ENCODE data around the gene TMEM95. TPM values are rescaled to one million over a fixed set of nuclear protein-coding genes. Genes with fewer than 3 reads are reported as not detected.
"Not testable (repeated sequence)": the region's sequence is repeated elsewhere in the genome, so short reads cannot be mapped to it uniquely, and the experiment has no call there.

Gene TMEM95
- total and polyA plus RNA-seq, 2 experiments from 2014 or later, result not detected

DNA sequence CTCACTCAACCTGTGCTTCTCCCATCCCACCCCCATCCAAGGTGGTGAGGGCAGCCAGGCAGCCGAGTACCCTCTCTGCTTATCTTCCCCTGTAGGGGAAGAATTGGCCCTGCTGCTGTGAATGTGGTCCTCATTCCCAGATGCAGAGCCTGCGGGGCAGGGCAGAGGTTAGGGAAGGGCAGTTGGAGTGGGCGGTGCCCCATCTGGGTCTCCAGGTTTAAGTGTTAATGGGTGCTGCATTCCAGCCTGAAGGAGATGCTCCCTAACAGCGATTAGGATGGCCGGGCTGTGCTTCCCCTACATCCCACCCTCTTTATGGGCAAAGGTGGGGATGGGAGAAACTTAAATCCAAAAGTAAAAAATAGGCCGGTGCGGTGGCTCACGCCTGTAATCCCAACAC, 12.1 kb downstream of the TMEM95 start:
- H3K4me1 Mint-ChIP-seq, result peaks cover 26% of the 10 kb centered on the region
- TF ChIP-seq ZNF331 (CRISPR knock-in tag; IDR thresholded peaks at IDR 0.05; ENCODE audit: low read depth), result no peak
- TF ChIP-seq, protein P1, sequence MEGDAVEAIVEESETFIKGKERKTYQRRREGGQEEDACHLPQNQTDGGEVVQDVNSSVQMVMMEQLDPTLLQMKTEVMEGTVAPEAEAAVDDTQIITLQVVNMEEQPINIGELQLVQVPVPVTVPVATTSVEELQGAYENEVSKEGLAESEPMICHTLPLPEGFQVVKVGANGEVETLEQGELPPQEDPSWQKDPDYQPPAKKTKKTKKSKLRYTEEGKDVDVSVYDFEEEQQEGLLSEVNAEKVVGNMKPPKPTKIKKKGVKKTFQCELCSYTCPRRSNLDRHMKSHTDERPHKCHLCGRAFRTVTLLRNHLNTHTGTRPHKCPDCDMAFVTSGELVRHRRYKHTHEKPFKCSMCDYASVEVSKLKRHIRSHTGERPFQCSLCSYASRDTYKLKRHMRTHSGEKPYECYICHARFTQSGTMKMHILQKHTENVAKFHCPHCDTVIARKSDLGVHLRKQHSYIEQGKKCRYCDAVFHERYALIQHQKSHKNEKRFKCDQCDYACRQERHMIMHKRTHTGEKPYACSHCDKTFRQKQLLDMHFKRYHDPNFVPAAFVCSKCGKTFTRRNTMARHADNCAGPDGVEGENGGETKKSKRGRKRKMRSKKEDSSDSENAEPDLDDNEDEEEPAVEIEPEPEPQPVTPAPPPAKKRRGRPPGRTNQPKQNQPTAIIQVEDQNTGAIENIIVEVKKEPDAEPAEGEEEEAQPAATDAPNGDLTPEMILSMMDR (conservative IDR thresholded peaks at IDR 0.05; ENCODE audit: low read depth in 2 of 2), result peak in 1 of 2 experiments; percentile 20; a peak in 2 of 4 replicates
- H3K4me2 ChIP-seq, result peak overlapping the region; percentile 68

DNA sequence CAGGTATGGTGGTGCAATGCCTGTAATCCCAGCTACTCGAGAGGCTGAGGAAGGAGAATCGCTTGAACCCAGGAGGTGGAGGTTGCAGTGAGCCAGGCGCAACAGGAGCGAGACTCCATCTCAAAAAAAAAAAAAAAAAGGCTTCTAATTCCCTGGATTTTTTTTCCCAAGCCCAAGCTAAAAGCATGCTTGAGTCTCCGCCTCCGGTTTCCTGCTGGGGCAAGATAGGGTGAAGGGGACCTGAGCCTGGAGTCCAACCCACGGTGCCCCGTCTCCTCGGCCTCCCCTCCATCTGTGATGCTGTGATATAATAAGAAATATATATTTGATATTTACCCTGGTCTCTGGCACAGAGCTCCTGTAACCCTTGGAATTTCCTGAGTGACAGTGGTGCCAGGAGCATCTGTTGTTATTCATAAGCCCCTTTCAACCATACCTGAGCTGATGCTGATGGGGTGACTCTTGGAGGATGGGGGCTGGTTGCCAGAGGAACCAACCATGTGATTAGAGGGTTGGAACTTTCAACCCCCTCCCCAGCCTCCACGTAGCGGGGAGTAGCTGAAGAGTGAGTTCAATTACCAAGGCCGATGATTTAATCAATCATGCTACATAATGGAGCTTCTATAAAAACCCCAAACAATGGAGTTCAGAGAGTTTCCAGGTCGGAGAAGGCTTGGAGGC, 13.1 kb downstream of the TMEM95 start:
- ATAC-seq (peak; percentile 45), DNase-seq (ENCODE audit: low spot score) (peak; percentile 67)
- Histone ChIP-seq H3K4me3 (peak overlapping the region; percentile 29; the same call in 1 of the 2 replicates), H3K4me2 (peak overlapping the region; percentile 68), H3K36me3 (ENCODE audit: insufficient read depth) (no peaks in the 10 kb centered on the region), H3K4me1 (ENCODE audit: insufficient read depth) (peaks cover 28% of the 10 kb centered on the region), H3K27ac (ENCODE audit: low read depth) (peak overlapping the region; percentile 63; the same call in 1 of the 2 replicates), H2AFZ (peak overlapping the region; percentile 8; the same call in 1 of the 2 replicates), H3K27me3 (ENCODE audit: insufficient read depth) (no peaks in the 10 kb centered on the region), H3K9me2 (ENCODE audit: insufficient read depth) (no peaks in the 10 kb centered on the region), H3K79me2 (replicated peaks; ENCODE audit: insufficient read depth) (no peaks in the 10 kb centered on the region), H4K20me1 (replicated peaks; ENCODE audit: insufficient read depth) (no peaks in the 10 kb centered on the region), H3F3A (replicated peaks; ENCODE audit: low read depth) (0 out of 2 replicates have a peak, but pooled peaks cover 5% of the 10 kb centered on the region)
- no peaks in the 10 kb centered on the region for H3K9me3 Mint-ChIP-seq
- peaks cover 26% of the 10 kb centered on the region for H3K4me1 Mint-ChIP-seq
- TF ChIP-seq EZH2phosphoT487 (IDR thresholded peaks at IDR 0.05; ENCODE audit: unreplicated experiment) (no peak), POLR2AphosphoS5 (IDR thresholded peaks at IDR 0.05; ENCODE audit: low read depth) (no peak), STAT1 (IDR thresholded peaks at IDR 0.05; ENCODE audit: unreplicated experiment) (no peak), NANOG (IDR thresholded peaks at IDR 0.05; ENCODE audit: borderline replicate concordance) (no peak), ZNF114 (CRISPR knock-in tag; IDR thresholded peaks at IDR 0.05) (no peak)
- TF ChIP-seq, protein P2, sequence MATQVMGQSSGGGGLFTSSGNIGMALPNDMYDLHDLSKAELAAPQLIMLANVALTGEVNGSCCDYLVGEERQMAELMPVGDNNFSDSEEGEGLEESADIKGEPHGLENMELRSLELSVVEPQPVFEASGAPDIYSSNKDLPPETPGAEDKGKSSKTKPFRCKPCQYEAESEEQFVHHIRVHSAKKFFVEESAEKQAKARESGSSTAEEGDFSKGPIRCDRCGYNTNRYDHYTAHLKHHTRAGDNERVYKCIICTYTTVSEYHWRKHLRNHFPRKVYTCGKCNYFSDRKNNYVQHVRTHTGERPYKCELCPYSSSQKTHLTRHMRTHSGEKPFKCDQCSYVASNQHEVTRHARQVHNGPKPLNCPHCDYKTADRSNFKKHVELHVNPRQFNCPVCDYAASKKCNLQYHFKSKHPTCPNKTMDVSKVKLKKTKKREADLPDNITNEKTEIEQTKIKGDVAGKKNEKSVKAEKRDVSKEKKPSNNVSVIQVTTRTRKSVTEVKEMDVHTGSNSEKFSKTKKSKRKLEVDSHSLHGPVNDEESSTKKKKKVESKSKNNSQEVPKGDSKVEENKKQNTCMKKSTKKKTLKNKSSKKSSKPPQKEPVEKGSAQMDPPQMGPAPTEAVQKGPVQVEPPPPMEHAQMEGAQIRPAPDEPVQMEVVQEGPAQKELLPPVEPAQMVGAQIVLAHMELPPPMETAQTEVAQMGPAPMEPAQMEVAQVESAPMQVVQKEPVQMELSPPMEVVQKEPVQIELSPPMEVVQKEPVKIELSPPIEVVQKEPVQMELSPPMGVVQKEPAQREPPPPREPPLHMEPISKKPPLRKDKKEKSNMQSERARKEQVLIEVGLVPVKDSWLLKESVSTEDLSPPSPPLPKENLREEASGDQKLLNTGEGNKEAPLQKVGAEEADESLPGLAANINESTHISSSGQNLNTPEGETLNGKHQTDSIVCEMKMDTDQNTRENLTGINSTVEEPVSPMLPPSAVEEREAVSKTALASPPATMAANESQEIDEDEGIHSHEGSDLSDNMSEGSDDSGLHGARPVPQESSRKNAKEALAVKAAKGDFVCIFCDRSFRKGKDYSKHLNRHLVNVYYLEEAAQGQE (IDR thresholded peaks at IDR 0.05; ENCODE audit: unreplicated experiment), result no peak
- TF ChIP-seq, protein P3, sequence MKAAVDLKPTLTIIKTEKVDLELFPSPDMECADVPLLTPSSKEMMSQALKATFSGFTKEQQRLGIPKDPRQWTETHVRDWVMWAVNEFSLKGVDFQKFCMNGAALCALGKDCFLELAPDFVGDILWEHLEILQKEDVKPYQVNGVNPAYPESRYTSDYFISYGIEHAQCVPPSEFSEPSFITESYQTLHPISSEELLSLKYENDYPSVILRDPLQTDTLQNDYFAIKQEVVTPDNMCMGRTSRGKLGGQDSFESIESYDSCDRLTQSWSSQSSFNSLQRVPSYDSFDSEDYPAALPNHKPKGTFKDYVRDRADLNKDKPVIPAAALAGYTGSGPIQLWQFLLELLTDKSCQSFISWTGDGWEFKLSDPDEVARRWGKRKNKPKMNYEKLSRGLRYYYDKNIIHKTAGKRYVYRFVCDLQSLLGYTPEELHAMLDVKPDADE (IDR thresholded peaks at IDR 0.05), result no peak
- H3K27me3 Mint-ChIP-seq (ENCODE audit: insufficient read depth, low read depth, poor library complexity), result peaks cover 9% of the 10 kb centered on the region
- H3K27ac Mint-ChIP-seq, result peak overlapping the region; percentile 14; the same call in 1 of the 2 replicates
- H3K36me3 Mint-ChIP-seq (ENCODE audit: low read depth), result no peaks in the 10 kb centered on the region
- H3K4me3 Mint-ChIP-seq, result peak overlapping the region; percentile 13; the same call in 2 of the 3 replicates

More for the DNA sequence above, 12.1 kb downstream of the TMEM95 start:
- no peaks in the 10 kb centered on the region for H3K79me2 ChIP-seq (replicated peaks; ENCODE audit: insufficient read depth)
- H2AFZ ChIP-seq, result no peak overlapping the region
- Mint-ChIP-seq H3K4me3 (no peak overlapping the region), H3K36me3 (ENCODE audit: low read depth) (no peaks in the 10 kb centered on the region), H3K27ac (no peak overlapping the region), H3K9me3 (no peaks in the 10 kb centered on the region), H3K27me3 (ENCODE audit: insufficient read depth, low read depth, poor library complexity) (peaks cover 9% of the 10 kb centered on the region)
- 0 out of 2 replicates have a peak overlapping the region, but pooled peaks have one; percentile 26 for H3K4me3 ChIP-seq
- ATAC-seq, result peak; percentile 83
- DNase-seq (ENCODE audit: low spot score), result peak; percentile 64
- H3F3A ChIP-seq (replicated peaks; ENCODE audit: low read depth), result 0 out of 2 replicates have a peak, but pooled peaks cover 5% of the 10 kb centered on the region
- no peaks in the 10 kb centered on the region for H3K27me3 ChIP-seq (ENCODE audit: insufficient read depth)
- H3K9me2 ChIP-seq (ENCODE audit: insufficient read depth), result no peaks in the 10 kb centered on the region
- no peaks in the 10 kb centered on the region for H3K36me3 ChIP-seq (ENCODE audit: insufficient read depth)
- H4K20me1 ChIP-seq (replicated peaks; ENCODE audit: insufficient read depth), result no peaks in the 10 kb centered on the region
- H3K4me1 ChIP-seq (ENCODE audit: insufficient read depth), result peaks cover 28% of the 10 kb centered on the region
- 0 out of 2 replicates have a peak overlapping the region, but pooled peaks have one; percentile 63 for H3K27ac ChIP-seq (ENCODE audit: low read depth)

DNA sequence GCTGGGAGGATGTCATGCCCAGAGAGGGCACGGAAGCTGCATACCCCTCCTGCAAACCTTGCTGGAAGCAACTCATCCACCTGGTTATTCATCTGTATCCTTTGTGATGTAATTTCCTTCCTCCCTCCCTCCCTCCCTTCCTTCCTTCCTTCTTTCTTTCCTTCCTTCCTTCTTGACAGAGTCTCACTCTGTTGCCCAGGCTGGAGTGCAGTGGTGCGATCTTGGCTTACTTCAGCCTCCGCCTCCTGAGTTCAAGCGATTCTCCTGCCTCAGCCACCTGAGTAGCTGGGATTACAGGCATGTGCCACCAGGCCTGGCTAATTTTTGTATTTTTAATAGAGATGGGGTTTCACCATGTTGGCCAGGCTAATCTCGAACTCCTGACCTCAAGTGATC, 13.6 kb downstream of the TMEM95 start:
- H3K27me3 ChIP-seq (ENCODE audit: insufficient read depth); H3K27ac Mint-ChIP-seq; H3K36me3 Mint-ChIP-seq (ENCODE audit: low read depth); H4K20me1 ChIP-seq (replicated peaks; ENCODE audit: insufficient read depth); H3K9me3 Mint-ChIP-seq; H3K9me2 ChIP-seq (ENCODE audit: insufficient read depth); H3K27me3 Mint-ChIP-seq (ENCODE audit: insufficient read depth, low read depth, poor library complexity); DNase-seq (ENCODE audit: low spot score); H3K79me2 ChIP-seq (replicated peaks; ENCODE audit: insufficient read depth); H3K27ac ChIP-seq (ENCODE audit: low read depth); H3K36me3 ChIP-seq (ENCODE audit: insufficient read depth); H3F3A ChIP-seq (replicated peaks; ENCODE audit: low read depth): not testable (repeated sequence)
- 0 out of 3 replicates have a peak overlapping the region, but pooled peaks have one; percentile 13 for H3K4me3 Mint-ChIP-seq
- Histone ChIP-seq H3K4me1 (ENCODE audit: insufficient read depth) (peaks cover 28% of the 10 kb centered on the region), H3K4me3 (peak overlapping the region; percentile 29; the same call in 1 of the 2 replicates), H3K4me2 (peak overlapping the region; percentile 68), H2AFZ (peak overlapping the region; percentile 8; the same call in 1 of the 2 replicates)
- ATAC-seq, result peak; percentile 22
- peaks cover 26% of the 10 kb centered on the region for H3K4me1 Mint-ChIP-seq

All from GM23338 (cell line).